HepG2 (cell line): ENCODE data around the gene FRMD6. TPM values are rescaled to one million over a fixed set of nuclear protein-coding genes. Genes with fewer than 3 reads are reported as not detected.

Experiments
- ATAC-seq: fragments of 200-7000 bp; cut with Tn5 transposase; 3 replicates; pipeline ENCODE4 v1.9.1; 2020; ENCODE audit warnings: mild to moderate bottlenecking, moderate library complexity
- BruUV-seq: library from RNA; stranded (reverse); fragments of 400-500 nt; replicated peaks from 2 replicates; lab custom pipeline; 2021; lab: Mats Ljungman, UMichigan
- CTCF ChIA-PET: fragments of 300-600 bp; formaldehyde crosslinking; extraction: SDS; loops from one replicate; lab custom pipeline; 2021; ENCODE audit warnings: low total read pairs, inconsistent platforms, low intra/inter-chr PET ratio; lab: Yijun Ruan, JAX
- POLR2A ChIA-PET: fragments of 350-600 bp; sonication (Branson Sonifier 250); formaldehyde crosslinking; loops from one replicate; lab custom pipeline; 2020; ENCODE audit warnings: antibody characterized with exemption, inconsistent platforms; lab: Yijun Ruan, JAX
- DNase-seq: peaks from one replicate; pipeline ENCODE4 v3.0.0-alpha.2; 2015; ENCODE audit warnings: low spot score
- FAIRE-seq: peaks from 3 replicates; lab custom pipeline; 2011; peaks lifted over from hg19 to GRCh38; lab: Jason Lieb, UNC
- H2AFZ ChIP-seq: one replicate; pipeline ENCODE4 v1.6.1; 2011; ENCODE audit warnings: low read length, inconsistent platforms
- H3K27ac ChIP-seq: fragments of 300-600 bp; 3 replicates; pipeline ENCODE4 v1.8.0; 2011; ENCODE audit warnings: mixed run types, mild to moderate bottlenecking, mixed read lengths, low read length, inconsistent platforms; ENCODE audit not compliant: insufficient read depth; ENCODE audit errors: extremely low read length
- H3K27me3 ChIP-seq, 2 experiments: fragments of 200-600 bp in 1 of 2; 2 replicates in 1 of 2; 3 replicates in 1 of 2; pipeline versions ENCODE4 v1.6.0 to v1.8.0; 2011; ENCODE audit warnings: low read length in 2 of 2, mild to moderate bottlenecking in 2 of 2, moderate library complexity in 2 of 2, inconsistent platforms in 1 of 2; ENCODE audit not compliant: insufficient read depth in 2 of 2, control insufficient read depth in 1 of 2
- H3K36me3 ChIP-seq, 2 experiments: fragments of 200-600 bp in 1 of 2; replicated peaks in 1 of 2; 2 replicates in 1 of 2; 3 replicates in 1 of 2; pipeline versions ENCODE4 v1.5.1 to v1.8.0; 2011; ENCODE audit warnings: low read length in 2 of 2, inconsistent platforms in 1 of 2; ENCODE audit not compliant: insufficient read depth in 2 of 2, control insufficient read depth in 1 of 2
- H3K4me1 ChIP-seq: 2 replicates; pipeline ENCODE4 v1.5.1; 2012; ENCODE audit warnings: low read length, inconsistent platforms; ENCODE audit not compliant: insufficient read depth
- H3K4me2 ChIP-seq: 2 replicates; pipeline ENCODE4 v1.6.0; 2011; ENCODE audit warnings: low read depth, low read length, inconsistent platforms
- H3K4me3 ChIP-seq, 3 experiments: fragments of 200-600 bp in 1 of 3; sonication (generic), shearing (Covaris generic) in 1 of 3; replicated peaks in 1 of 3; 2 replicates each; pipeline ENCODE4 v1.5.1; 2011 to 2016; ENCODE audit warnings: low read length in 3 of 3, inconsistent platforms in 2 of 3, low read depth in 2 of 3, mild to moderate bottlenecking in 2 of 3, control low read depth in 1 of 3, mixed read lengths in 1 of 3; ENCODE audit not compliant: insufficient read depth in 1 of 3
- H3K79me2 ChIP-seq: one replicate; pipeline ENCODE4 v1.6.1; 2011; ENCODE audit warnings: low read length, inconsistent platforms; ENCODE audit not compliant: insufficient read depth
- H3K9ac ChIP-seq: 2 replicates; pipeline ENCODE4 v1.6.0; 2011; ENCODE audit warnings: mild to moderate bottlenecking, low read depth, low read length, inconsistent platforms; ENCODE audit not compliant: insufficient read depth
- H3K9me3 ChIP-seq: 2 replicates; pipeline ENCODE4 v1.5.1; 2012; ENCODE audit warnings: mild to moderate bottlenecking, low read length
- H4K20me1 ChIP-seq: 2 replicates; pipeline ENCODE4 v1.6.0; 2011; ENCODE audit warnings: inconsistent platforms, mild to moderate bottlenecking, low read length, moderate library complexity; ENCODE audit not compliant: insufficient read depth
- BORCS8-MEF2B ChIP-seq: sonication (generic); formaldehyde crosslinking; IDR thresholded peaks from 2 replicates; pipeline ENCODE4 v1.8.0; 2022; ENCODE audit warnings: mild to moderate bottlenecking, missing genetic modification reagents
- CREBL2 ChIP-seq: sonication (generic); formaldehyde crosslinking; IDR thresholded peaks from 2 replicates; pipeline ENCODE4 v1.8.1; 2023; ENCODE audit warnings: missing genetic modification reagents, mild to moderate bottlenecking, borderline replicate concordance
- KDM6A ChIP-seq: IDR thresholded peaks from 2 replicates; pipeline ENCODE4 v1.6.1; 2016; ENCODE audit warnings: low read depth
- MTA3 ChIP-seq: sonication (generic); formaldehyde crosslinking; IDR thresholded peaks from 2 replicates; pipeline ENCODE4 v1.4.0; 2020; ENCODE audit warnings: missing genetic modification reagents
- PHF21A ChIP-seq: sonication (generic); formaldehyde crosslinking; IDR thresholded peaks from 2 replicates; pipeline ENCODE4 v1.5.0; 2020; ENCODE audit warnings: mild to moderate bottlenecking, missing genetic modification reagents
- RAD21 ChIP-seq: fragments of 450-650 bp; formaldehyde crosslinking; IDR thresholded peaks from 2 replicates; pipeline ENCODE4 v1.5.0; 2020; ENCODE audit warnings: mild to moderate bottlenecking
- TSC22D2 ChIP-seq: sonication (generic); formaldehyde crosslinking; IDR thresholded peaks from 2 replicates; pipeline ENCODE4 v1.5.1; 2020; ENCODE audit warnings: missing genetic modification reagents, mild to moderate bottlenecking, borderline replicate concordance
- ZFYVE20 ChIP-seq: sonication (generic); formaldehyde crosslinking; IDR thresholded peaks from 2 replicates; pipeline ENCODE4 v1.8.0; 2023; ENCODE audit warnings: low read depth, mild to moderate bottlenecking, moderate library complexity, missing genetic modification reagents, borderline replicate concordance
- ZNF572 ChIP-seq: sonication (generic); formaldehyde crosslinking; IDR thresholded peaks from 2 replicates; pipeline ENCODE4 v1.5.1; 2020; ENCODE audit warnings: mild to moderate bottlenecking, missing genetic modification reagents
- ZNF720 ChIP-seq: sonication (generic); formaldehyde crosslinking; IDR thresholded peaks from 2 replicates; pipeline ENCODE4 v1.4.0; 2020; ENCODE audit warnings: missing genetic modification reagents
- ZSCAN29 ChIP-seq: sonication (generic); formaldehyde crosslinking; conservative IDR thresholded peaks from 2 replicates; pipeline ENCODE4 v1.4.0; 2020; ENCODE audit warnings: mild to moderate bottlenecking, missing genetic modification reagents
- WGBS: methylation state at CpG from one replicate; pipeline ENCODE4 v1.1.6; 2017; ENCODE audit warnings: low lambda C conversion rate; 5-methylcytosine and 5-hydroxymethylcytosine counted together
- in situ Hi-C: cut with HindIII; loops from 2 replicates; pipeline ENCODE4 v1.10.0; 2017; ENCODE audit warnings: low pct_unique_long_range_greater_than_20kb; ENCODE audit not compliant: extremely low pct_ligation_motif_present
- intact Hi-C: fragments of 100-400 bp; cut with micrococcal nuclease; formaldehyde crosslinking; loops from one replicate; pipeline ENCODE4 v1.10.0; 2022; ENCODE audit not compliant: unreplicated experiment
- polyA plus RNA-seq, 8 experiments: library from polyadenylated mRNA; depleted of rRNA in 3 of 8; stranded (reverse) in 7 of 8; unstranded in 1 of 8; fragments of >200 nt; fragmentation: Illumina TruSeq in 4 of 8; extraction: Trizol in 4 of 8; gene quantifications; 2 replicates each; pipeline versions ENCODE4 v1.2.1 to v1.2.3, GENCODE V29; 2011 to 2016; ENCODE audit warnings: low read depth in 4 of 8, missing spikeins in 1 of 8, mixed read lengths in 1 of 8; ENCODE audit not compliant: insufficient read depth in 1 of 8
- total RNA-seq, 5 experiments: library from RNA; depleted of rRNA; stranded (reverse); fragments of >200 nt; fragmentation: Illumina TruSeq; extraction: Trizol; gene quantifications; 2 replicates each; pipeline ENCODE4 v1.2.3, GENCODE V29; 2016; ENCODE audit warnings: low read depth in 1 of 5
- TF ChIP-seq, protein P1 (sequence below): sonication (generic); formaldehyde crosslinking; IDR thresholded peaks from 2 replicates; pipeline ENCODE4 v1.5.1; 2020; ENCODE audit warnings: mild to moderate bottlenecking, missing genetic modification reagents, moderate library complexity
- TF ChIP-seq, protein P2 (sequence below): sonication (generic); formaldehyde crosslinking; IDR thresholded peaks from 2 replicates; pipeline ENCODE4 v1.4.0; 2020; ENCODE audit warnings: missing genetic modification reagents
- TF ChIP-seq, protein P3 (sequence below): sonication (generic); formaldehyde crosslinking; conservative IDR thresholded peaks from 2 replicates; pipeline ENCODE4 v1.8.0; 2022; ENCODE audit warnings: missing genetic modification reagents

The FRMD6 gene
- total and polyA plus RNA-seq, 2 of the 13 experiments (the other 11 are each of a cell fraction or from before 2014, with no cell fraction given): 2.4 to 5.4 TPM

- TF ChIP-seq, protein P1, sequence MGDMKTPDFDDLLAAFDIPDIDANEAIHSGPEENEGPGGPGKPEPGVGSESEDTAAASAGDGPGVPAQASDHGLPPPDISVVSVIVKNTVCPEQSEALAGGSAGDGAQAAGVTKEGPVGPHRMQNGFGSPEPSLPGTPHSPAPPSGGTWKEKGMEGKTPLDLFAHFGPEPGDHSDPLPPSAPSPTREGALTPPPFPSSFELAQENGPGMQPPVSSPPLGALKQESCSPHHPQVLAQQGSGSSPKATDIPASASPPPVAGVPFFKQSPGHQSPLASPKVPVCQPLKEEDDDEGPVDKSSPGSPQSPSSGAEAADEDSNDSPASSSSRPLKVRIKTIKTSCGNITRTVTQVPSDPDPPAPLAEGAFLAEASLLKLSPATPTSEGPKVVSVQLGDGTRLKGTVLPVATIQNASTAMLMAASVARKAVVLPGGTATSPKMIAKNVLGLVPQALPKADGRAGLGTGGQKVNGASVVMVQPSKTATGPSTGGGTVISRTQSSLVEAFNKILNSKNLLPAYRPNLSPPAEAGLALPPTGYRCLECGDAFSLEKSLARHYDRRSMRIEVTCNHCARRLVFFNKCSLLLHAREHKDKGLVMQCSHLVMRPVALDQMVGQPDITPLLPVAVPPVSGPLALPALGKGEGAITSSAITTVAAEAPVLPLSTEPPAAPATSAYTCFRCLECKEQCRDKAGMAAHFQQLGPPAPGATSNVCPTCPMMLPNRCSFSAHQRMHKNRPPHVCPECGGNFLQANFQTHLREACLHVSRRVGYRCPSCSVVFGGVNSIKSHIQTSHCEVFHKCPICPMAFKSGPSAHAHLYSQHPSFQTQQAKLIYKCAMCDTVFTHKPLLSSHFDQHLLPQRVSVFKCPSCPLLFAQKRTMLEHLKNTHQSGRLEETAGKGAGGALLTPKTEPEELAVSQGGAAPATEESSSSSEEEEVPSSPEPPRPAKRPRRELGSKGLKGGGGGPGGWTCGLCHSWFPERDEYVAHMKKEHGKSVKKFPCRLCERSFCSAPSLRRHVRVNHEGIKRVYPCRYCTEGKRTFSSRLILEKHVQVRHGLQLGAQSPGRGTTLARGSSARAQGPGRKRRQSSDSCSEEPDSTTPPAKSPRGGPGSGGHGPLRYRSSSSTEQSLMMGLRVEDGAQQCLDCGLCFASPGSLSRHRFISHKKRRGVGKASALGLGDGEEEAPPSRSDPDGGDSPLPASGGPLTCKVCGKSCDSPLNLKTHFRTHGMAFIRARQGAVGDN (CRISPR knock-in tag): no peak
- no peak for TF ChIP-seq ZNF572 (CRISPR knock-in tag)
- TF ChIP-seq, protein P2, sequence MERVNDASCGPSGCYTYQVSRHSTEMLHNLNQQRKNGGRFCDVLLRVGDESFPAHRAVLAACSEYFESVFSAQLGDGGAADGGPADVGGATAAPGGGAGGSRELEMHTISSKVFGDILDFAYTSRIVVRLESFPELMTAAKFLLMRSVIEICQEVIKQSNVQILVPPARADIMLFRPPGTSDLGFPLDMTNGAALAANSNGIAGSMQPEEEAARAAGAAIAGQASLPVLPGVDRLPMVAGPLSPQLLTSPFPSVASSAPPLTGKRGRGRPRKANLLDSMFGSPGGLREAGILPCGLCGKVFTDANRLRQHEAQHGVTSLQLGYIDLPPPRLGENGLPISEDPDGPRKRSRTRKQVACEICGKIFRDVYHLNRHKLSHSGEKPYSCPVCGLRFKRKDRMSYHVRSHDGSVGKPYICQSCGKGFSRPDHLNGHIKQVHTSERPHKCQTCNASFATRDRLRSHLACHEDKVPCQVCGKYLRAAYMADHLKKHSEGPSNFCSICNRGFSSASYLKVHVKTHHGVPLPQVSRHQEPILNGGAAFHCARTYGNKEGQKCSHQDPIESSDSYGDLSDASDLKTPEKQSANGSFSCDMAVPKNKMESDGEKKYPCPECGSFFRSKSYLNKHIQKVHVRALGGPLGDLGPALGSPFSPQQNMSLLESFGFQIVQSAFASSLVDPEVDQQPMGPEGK: no peak
- no peak for TF ChIP-seq ZNF720 (CRISPR knock-in tag)
- TF ChIP-seq KDM6A (CRISPR knock-in tag): no peak
- TF ChIP-seq RAD21 (CRISPR knock-in tag): no peak
- TF ChIP-seq ZFYVE20 (CRISPR knock-in tag): no peak
- TF ChIP-seq, all 625 proteins: peak for 0
Measured at GRCh38 chr14:51730098-51730497, 78.4 kb downstream of the FRMD6 start (continued).

DNA sequence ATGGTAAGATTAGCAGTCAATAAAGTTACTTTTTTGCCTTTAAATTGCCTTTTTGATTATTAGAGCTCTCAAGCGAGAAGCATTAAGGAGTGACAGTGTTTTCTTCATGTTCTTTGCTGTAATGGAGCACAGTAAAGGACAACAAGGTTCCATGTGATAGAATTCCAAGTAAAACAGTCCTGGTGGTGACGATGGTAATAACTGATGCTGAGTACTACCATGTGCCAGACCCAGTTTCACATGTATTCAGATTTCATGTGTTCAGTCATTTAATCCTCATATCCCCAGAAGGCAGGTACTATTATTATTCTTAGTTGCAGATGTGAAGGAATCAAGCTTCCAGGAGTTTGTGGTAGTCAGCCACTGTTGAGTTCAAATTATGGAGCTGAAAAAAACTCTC, 79.0 kb downstream of the FRMD6 start:
- Histone ChIP-seq H2AFZ (no peak overlapping the region), H3K9me3 (no peaks in the 10 kb centered on the region), H3K4me1 (peaks cover 3% of the 10 kb centered on the region), H3K27me3 (no peaks in the 10 kb centered on the region; a peak in 1 of 5 replicates), H3K9ac (no peak overlapping the region), H3K27ac (no peak overlapping the region), H3K36me3 (no peaks in the 10 kb centered on the region), H3K79me2 (no peaks in the 10 kb centered on the region), H3K4me2 (no peak overlapping the region), H3K4me3 (no peak overlapping the region), H4K20me1 (no peaks in the 10 kb centered on the region)
- POLR2A ChIA-PET: no interaction called here
- no peak for ATAC-seq
- intact Hi-C loops (no loop called here), in situ Hi-C loops (no loop called here)
- FAIRE-seq: no peak
- WGBS: 83% methylated on average over 2 of the region's 2 CpGs
- no TSS peak for BruUV-seq
- CTCF ChIA-PET: no interaction called here
- DNase-seq: no peak
- TF ChIP-seq BORCS8-MEF2B (CRISPR knock-in tag) (no peak), CREBL2 (CRISPR knock-in tag) (no peak), ZSCAN29 (CRISPR knock-in tag) (no peak), PHF21A (CRISPR knock-in tag) (no peak), TSC22D2 (CRISPR knock-in tag) (no peak), MTA3 (CRISPR knock-in tag) (no peak)
- TF ChIP-seq, protein P3, sequence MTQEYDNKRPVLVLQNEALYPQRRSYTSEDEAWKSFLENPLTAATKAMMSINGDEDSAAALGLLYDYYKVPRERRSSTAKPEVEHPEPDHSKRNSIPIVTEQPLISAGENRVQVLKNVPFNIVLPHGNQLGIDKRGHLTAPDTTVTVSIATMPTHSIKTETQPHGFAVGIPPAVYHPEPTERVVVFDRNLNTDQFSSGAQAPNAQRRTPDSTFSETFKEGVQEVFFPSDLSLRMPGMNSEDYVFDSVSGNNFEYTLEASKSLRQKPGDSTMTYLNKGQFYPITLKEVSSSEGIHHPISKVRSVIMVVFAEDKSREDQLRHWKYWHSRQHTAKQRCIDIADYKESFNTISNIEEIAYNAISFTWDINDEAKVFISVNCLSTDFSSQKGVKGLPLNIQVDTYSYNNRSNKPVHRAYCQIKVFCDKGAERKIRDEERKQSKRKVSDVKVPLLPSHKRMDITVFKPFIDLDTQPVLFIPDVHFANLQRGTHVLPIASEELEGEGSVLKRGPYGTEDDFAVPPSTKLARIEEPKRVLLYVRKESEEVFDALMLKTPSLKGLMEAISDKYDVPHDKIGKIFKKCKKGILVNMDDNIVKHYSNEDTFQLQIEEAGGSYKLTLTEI (CRISPR knock-in tag): no peak
